ENCODE data around the gene GDF15.
A peak's percentile ranks its signal among the peaks of the same experiment; 100 is the strongest.
"Not testable (repeated sequence)": the region's sequence is repeated elsewhere in the genome, so short reads cannot be mapped to it uniquely, and the experiment has no call there.

Gene GDF15

GRCh38 chr19:18402455-18403248 lies 16.7 kb downstream of the GDF15 start:
- not testable (repeated sequence) for H3K27ac ChIP-seq (ENCODE audit: low read depth, low read length); H3K36me3 ChIP-seq (ENCODE audit: control insufficient read depth, insufficient read depth, low read length); H3K4me1 ChIP-seq (ENCODE audit: control insufficient read depth, insufficient read depth, low read length); H3K9ac ChIP-seq (ENCODE audit: low read length); H3K27me3 ChIP-seq (ENCODE audit: control insufficient read depth, insufficient read depth, low read length); H3K4me3 ChIP-seq (ENCODE audit: low read length)

GRCh38 chr19:18405754-18406153 lies 19.8 kb downstream of the GDF15 start:
- H3K9ac ChIP-seq (ENCODE audit: low read length); H3K4me3 ChIP-seq (ENCODE audit: low read length); H3K36me3 ChIP-seq (ENCODE audit: control insufficient read depth, insufficient read depth, low read length); H3K4me1 ChIP-seq (ENCODE audit: control insufficient read depth, insufficient read depth, low read length); H3K27me3 ChIP-seq (ENCODE audit: control insufficient read depth, insufficient read depth, low read length); H3K27ac ChIP-seq (ENCODE audit: low read depth, low read length): not testable (repeated sequence)

- Histone ChIP-seq H3K4me1 (ENCODE audit: control insufficient read depth, insufficient read depth, low read length) (no peaks in the 10 kb centered on the region), H3K36me3 (ENCODE audit: control insufficient read depth, insufficient read depth, low read length) (no peaks in the 10 kb centered on the region), H3K27ac (ENCODE audit: low read depth, low read length) (no peak overlapping the region), H3K4me3 (ENCODE audit: low read length) (no peak overlapping the region), H3K9ac (ENCODE audit: low read length) (no peak overlapping the region), H3K27me3 (ENCODE audit: control insufficient read depth, insufficient read depth, low read length) (no peaks in the 10 kb centered on the region)
Observed at GRCh38 chr19:18406749-18407148, 20.8 kb downstream of the GDF15 start.

- Histone ChIP-seq H3K27me3 (ENCODE audit: control insufficient read depth, insufficient read depth, low read length) (no peaks in the 10 kb centered on the region), H3K9ac (ENCODE audit: low read length) (no peak overlapping the region), H3K4me3 (ENCODE audit: low read length) (no peak overlapping the region), H3K27ac (ENCODE audit: low read depth, low read length) (no peak overlapping the region), H3K4me1 (ENCODE audit: control insufficient read depth, insufficient read depth, low read length) (no peaks in the 10 kb centered on the region), H3K36me3 (ENCODE audit: control insufficient read depth, insufficient read depth, low read length) (no peaks in the 10 kb centered on the region)
Observed at GRCh38 chr19:18408053-18408476, 22.1 kb downstream of the GDF15 start.

GRCh38 chr19:18412610-18413239 lies 26.8 kb downstream of the GDF15 start:
- no peak overlapping the region for H3K9ac ChIP-seq (ENCODE audit: low read length)
- no peaks in the 10 kb centered on the region for H3K36me3 ChIP-seq (ENCODE audit: control insufficient read depth, insufficient read depth, low read length)
- H3K27me3 ChIP-seq (ENCODE audit: control insufficient read depth, insufficient read depth, low read length), result peaks cover 3% of the 10 kb centered on the region
- no peak overlapping the region for H3K27ac ChIP-seq (ENCODE audit: low read depth, low read length)
- H3K4me1 ChIP-seq (ENCODE audit: control insufficient read depth, insufficient read depth, low read length), result peaks cover 15% of the 10 kb centered on the region
- H3K4me3 ChIP-seq (ENCODE audit: low read length), result no peak overlapping the region

GRCh38 chr19:18414504-18415177 lies 28.7 kb downstream of the GDF15 start:
- Histone ChIP-seq H3K4me3 (ENCODE audit: low read length) (peak overlapping the region; percentile 2), H3K4me1 (ENCODE audit: control insufficient read depth, insufficient read depth, low read length) (peaks cover 23% of the 10 kb centered on the region), H3K27ac (ENCODE audit: low read depth, low read length) (peak overlapping the region; percentile 91), H3K9ac (ENCODE audit: low read length) (no peak overlapping the region), H3K27me3 (ENCODE audit: control insufficient read depth, insufficient read depth, low read length) (peaks cover 10% of the 10 kb centered on the region), H3K36me3 (ENCODE audit: control insufficient read depth, insufficient read depth, low read length) (no peaks in the 10 kb centered on the region)

- Histone ChIP-seq H3K27ac (ENCODE audit: low read depth, low read length) (peak overlapping the region; percentile 91), H3K36me3 (ENCODE audit: control insufficient read depth, insufficient read depth, low read length) (no peaks in the 10 kb centered on the region), H3K4me3 (ENCODE audit: low read length) (peak overlapping the region; percentile 2), H3K4me1 (ENCODE audit: control insufficient read depth, insufficient read depth, low read length) (peaks cover 26% of the 10 kb centered on the region), H3K9ac (ENCODE audit: low read length) (no peak overlapping the region), H3K27me3 (ENCODE audit: control insufficient read depth, insufficient read depth, low read length) (peaks cover 10% of the 10 kb centered on the region)
Observed at GRCh38 chr19:18415178-18415867, 29.4 kb downstream of the GDF15 start.

GRCh38 chr19:18416778-18417249 lies 30.9 kb downstream of the GDF15 start:
- Histone ChIP-seq H3K9ac (ENCODE audit: low read length) (peak overlapping the region; percentile 69), H3K4me1 (ENCODE audit: control insufficient read depth, insufficient read depth, low read length) (peaks cover 26% of the 10 kb centered on the region), H3K27ac (ENCODE audit: low read depth, low read length) (peak overlapping the region; percentile 91), H3K36me3 (ENCODE audit: control insufficient read depth, insufficient read depth, low read length) (no peaks in the 10 kb centered on the region), H3K4me3 (ENCODE audit: low read length) (peak overlapping the region; percentile 57), H3K27me3 (ENCODE audit: control insufficient read depth, insufficient read depth, low read length) (peaks cover 10% of the 10 kb centered on the region)

- H3K27me3 ChIP-seq (ENCODE audit: control insufficient read depth, insufficient read depth, low read length), result peaks cover 10% of the 10 kb centered on the region
- H3K4me1 ChIP-seq (ENCODE audit: control insufficient read depth, insufficient read depth, low read length), result peaks cover 26% of the 10 kb centered on the region
- peak overlapping the region; percentile 91 for H3K27ac ChIP-seq (ENCODE audit: low read depth, low read length)
- peak overlapping the region; percentile 69 for H3K9ac ChIP-seq (ENCODE audit: low read length)
- peak overlapping the region; percentile 57 for H3K4me3 ChIP-seq (ENCODE audit: low read length)
- H3K36me3 ChIP-seq (ENCODE audit: control insufficient read depth, insufficient read depth, low read length), result no peaks in the 10 kb centered on the region
Observed at GRCh38 chr19:18417250-18418028, 31.5 kb downstream of the GDF15 start.

- no peaks in the 10 kb centered on the region for H3K36me3 ChIP-seq (ENCODE audit: control insufficient read depth, insufficient read depth, low read length)
- peak overlapping the region; percentile 80 for H3K4me3 ChIP-seq (ENCODE audit: low read length)
- H3K27me3 ChIP-seq (ENCODE audit: control insufficient read depth, insufficient read depth, low read length), result peaks cover 10% of the 10 kb centered on the region
- H3K9ac ChIP-seq (ENCODE audit: low read length), result no peak overlapping the region
- H3K4me1 ChIP-seq (ENCODE audit: control insufficient read depth, insufficient read depth, low read length), result peaks cover 26% of the 10 kb centered on the region
- peak overlapping the region; percentile 91 for H3K27ac ChIP-seq (ENCODE audit: low read depth, low read length)
Observed at GRCh38 chr19:18418029-18418482, 32.1 kb downstream of the GDF15 start.

- Histone ChIP-seq H3K4me3 (ENCODE audit: low read length) (peak overlapping the region; percentile 80), H3K9ac (ENCODE audit: low read length) (peak overlapping the region; percentile 52), H3K27ac (ENCODE audit: low read depth, low read length) (peak overlapping the region; percentile 91), H3K36me3 (ENCODE audit: control insufficient read depth, insufficient read depth, low read length) (no peaks in the 10 kb centered on the region), H3K4me1 (ENCODE audit: control insufficient read depth, insufficient read depth, low read length) (peaks cover 26% of the 10 kb centered on the region), H3K27me3 (ENCODE audit: control insufficient read depth, insufficient read depth, low read length) (peaks cover 10% of the 10 kb centered on the region)
Observed at GRCh38 chr19:18418483-18419194, 32.7 kb downstream of the GDF15 start.

Measured in rectal smooth muscle tissue (tissue), 1 donor.